ENCODE data around the gene CTH. TPM values are rescaled to one million over a fixed set of nuclear protein-coding genes. Genes with fewer than 3 reads are reported as not detected.
"Not testable (repeated sequence)": the region's sequence is repeated elsewhere in the genome, so short reads cannot be mapped to it uniquely, and the experiment has no call there.

Gene CTH
- total RNA-seq, 1 experiment from 2014 or later, result 4.7 TPM

DNA sequence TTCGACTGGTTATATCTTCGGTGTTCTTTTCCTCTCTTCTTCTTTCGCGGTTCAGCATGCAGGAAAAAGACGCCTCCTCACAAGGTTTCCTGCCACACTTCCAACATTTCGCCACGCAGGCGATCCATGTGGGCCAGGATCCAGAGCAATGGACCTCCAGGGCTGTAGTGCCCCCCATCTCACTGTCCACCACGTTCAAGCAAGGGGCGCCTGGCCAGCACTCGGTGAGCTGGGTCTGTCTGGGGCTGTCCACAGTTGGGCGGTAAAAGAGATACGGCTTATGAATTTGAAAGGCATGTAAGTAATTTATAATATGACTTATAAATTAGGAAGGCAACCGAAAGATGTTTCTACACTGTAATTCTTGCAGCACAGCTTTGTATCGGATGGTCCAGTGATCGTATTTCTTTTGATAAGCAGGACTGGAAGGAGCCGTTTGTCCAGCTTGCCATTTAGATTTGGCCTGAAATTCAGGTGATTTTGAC is 334 bp downstream of the CTH start:
- H3K4me3 ChIP-seq (ENCODE audit: low read depth in 2 of 2, low read length in 2 of 2), result peak overlapping the region; percentile 81 to 97
- DNase-seq (ENCODE audit: low read depth, low spot score) (no peak), ATAC-seq (peak; percentile 50)
- POLR2A ChIA-PET, result interaction anchor here (0.6 kb wide), 1 partner anchor 66 kb away, joined by 4 read pairs; no protein-coding TSS in a partner anchor
- H3K36me3 ChIP-seq (ENCODE audit: control insufficient read depth, insufficient read depth, low read length), result no peaks in the 10 kb centered on the region
- H3K27ac ChIP-seq (ENCODE audit: low read length), result peak overlapping the region; percentile 51
- H3K4me1 ChIP-seq (ENCODE audit: control insufficient read depth, insufficient read depth, low read length), result peaks cover 4% of the 10 kb centered on the region; the same call in 1 of the 2 replicates
- TF ChIP-seq, protein P1, sequence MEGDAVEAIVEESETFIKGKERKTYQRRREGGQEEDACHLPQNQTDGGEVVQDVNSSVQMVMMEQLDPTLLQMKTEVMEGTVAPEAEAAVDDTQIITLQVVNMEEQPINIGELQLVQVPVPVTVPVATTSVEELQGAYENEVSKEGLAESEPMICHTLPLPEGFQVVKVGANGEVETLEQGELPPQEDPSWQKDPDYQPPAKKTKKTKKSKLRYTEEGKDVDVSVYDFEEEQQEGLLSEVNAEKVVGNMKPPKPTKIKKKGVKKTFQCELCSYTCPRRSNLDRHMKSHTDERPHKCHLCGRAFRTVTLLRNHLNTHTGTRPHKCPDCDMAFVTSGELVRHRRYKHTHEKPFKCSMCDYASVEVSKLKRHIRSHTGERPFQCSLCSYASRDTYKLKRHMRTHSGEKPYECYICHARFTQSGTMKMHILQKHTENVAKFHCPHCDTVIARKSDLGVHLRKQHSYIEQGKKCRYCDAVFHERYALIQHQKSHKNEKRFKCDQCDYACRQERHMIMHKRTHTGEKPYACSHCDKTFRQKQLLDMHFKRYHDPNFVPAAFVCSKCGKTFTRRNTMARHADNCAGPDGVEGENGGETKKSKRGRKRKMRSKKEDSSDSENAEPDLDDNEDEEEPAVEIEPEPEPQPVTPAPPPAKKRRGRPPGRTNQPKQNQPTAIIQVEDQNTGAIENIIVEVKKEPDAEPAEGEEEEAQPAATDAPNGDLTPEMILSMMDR (IDR thresholded peaks at IDR 0.05), result no peak
- TF ChIP-seq, protein P2, sequence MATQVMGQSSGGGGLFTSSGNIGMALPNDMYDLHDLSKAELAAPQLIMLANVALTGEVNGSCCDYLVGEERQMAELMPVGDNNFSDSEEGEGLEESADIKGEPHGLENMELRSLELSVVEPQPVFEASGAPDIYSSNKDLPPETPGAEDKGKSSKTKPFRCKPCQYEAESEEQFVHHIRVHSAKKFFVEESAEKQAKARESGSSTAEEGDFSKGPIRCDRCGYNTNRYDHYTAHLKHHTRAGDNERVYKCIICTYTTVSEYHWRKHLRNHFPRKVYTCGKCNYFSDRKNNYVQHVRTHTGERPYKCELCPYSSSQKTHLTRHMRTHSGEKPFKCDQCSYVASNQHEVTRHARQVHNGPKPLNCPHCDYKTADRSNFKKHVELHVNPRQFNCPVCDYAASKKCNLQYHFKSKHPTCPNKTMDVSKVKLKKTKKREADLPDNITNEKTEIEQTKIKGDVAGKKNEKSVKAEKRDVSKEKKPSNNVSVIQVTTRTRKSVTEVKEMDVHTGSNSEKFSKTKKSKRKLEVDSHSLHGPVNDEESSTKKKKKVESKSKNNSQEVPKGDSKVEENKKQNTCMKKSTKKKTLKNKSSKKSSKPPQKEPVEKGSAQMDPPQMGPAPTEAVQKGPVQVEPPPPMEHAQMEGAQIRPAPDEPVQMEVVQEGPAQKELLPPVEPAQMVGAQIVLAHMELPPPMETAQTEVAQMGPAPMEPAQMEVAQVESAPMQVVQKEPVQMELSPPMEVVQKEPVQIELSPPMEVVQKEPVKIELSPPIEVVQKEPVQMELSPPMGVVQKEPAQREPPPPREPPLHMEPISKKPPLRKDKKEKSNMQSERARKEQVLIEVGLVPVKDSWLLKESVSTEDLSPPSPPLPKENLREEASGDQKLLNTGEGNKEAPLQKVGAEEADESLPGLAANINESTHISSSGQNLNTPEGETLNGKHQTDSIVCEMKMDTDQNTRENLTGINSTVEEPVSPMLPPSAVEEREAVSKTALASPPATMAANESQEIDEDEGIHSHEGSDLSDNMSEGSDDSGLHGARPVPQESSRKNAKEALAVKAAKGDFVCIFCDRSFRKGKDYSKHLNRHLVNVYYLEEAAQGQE (IDR thresholded peaks at IDR 0.05; ENCODE audit: insufficient read depth in 1 of 2, low read depth in 2 of 2, low read length in 1 of 2), result no peak
- TF ChIP-seq SIN3A (IDR thresholded peaks at IDR 0.05; ENCODE audit: borderline replicate concordance, insufficient read depth, low read depth, low read length) (no peak), POLR2AphosphoS5 (IDR thresholded peaks at IDR 0.05; ENCODE audit: low read depth, low read length) (no peak), TCF7L2 (IDR thresholded peaks at IDR 0.05; ENCODE audit: low read depth, low read length) (no peak)
- TSS peak; percentile 94 for BruUV-seq (replicated peaks)
- in situ Hi-C loops (cut with HindIII; ENCODE audit: low pct_unique_long_range_greater_than_20kb, low sequenced_read_pairs), result no loop called here
- no peaks in the 10 kb centered on the region for H3K9me3 ChIP-seq (ENCODE audit: control insufficient read depth, insufficient read depth, low read depth, low read length)
- intact Hi-C loops (cut with micrococcal nuclease; ENCODE audit: unreplicated experiment), result no loop called here
- CTCF ChIA-PET, result no interaction called here
- no peaks in the 10 kb centered on the region for H3K27me3 ChIP-seq (ENCODE audit: control insufficient read depth, insufficient read depth, low read length)

DNA sequence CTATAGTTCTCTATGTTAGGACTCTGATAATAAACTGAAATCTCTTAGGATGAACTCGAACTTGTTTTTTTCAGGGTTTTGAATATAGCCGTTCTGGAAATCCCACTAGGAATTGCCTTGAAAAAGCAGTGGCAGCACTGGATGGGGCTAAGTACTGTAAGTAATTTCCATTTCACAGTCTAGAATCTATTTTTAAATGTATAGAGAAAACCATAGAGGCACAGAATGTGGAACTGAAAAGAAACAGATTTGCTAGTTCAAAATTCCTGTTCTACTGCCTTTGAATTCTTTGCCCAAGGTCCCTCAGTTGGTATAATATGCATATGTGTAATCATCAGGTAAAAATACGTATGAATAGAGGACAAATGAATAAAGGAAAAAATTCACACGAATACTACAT is 4.8 kb downstream of the CTH start:
- POLR2A ChIA-PET, result no interaction called here
- Histone ChIP-seq H3K27me3 (ENCODE audit: control insufficient read depth, insufficient read depth, low read length) (no peaks in the 10 kb centered on the region), H3K9me3 (ENCODE audit: control insufficient read depth, insufficient read depth, low read depth, low read length) (no peaks in the 10 kb centered on the region), H3K4me1 (ENCODE audit: control insufficient read depth, insufficient read depth, low read length) (no peaks in the 10 kb centered on the region), H3K4me3 (ENCODE audit: low read depth in 2 of 2, low read length in 2 of 2) (no peak overlapping the region), H3K36me3 (ENCODE audit: control insufficient read depth, insufficient read depth, low read length) (no peaks in the 10 kb centered on the region), H3K27ac (ENCODE audit: low read length) (no peak overlapping the region)
- TF ChIP-seq POLR2AphosphoS5 (IDR thresholded peaks at IDR 0.05; ENCODE audit: low read depth, low read length) (no peak), TCF7L2 (IDR thresholded peaks at IDR 0.05; ENCODE audit: low read depth, low read length) (no peak), SIN3A (IDR thresholded peaks at IDR 0.05; ENCODE audit: borderline replicate concordance, insufficient read depth, low read depth, low read length) (no peak)
- TF ChIP-seq, protein P1 (IDR thresholded peaks at IDR 0.05), result no peak
- TF ChIP-seq, protein P2 (IDR thresholded peaks at IDR 0.05; ENCODE audit: insufficient read depth in 1 of 2, low read depth in 2 of 2, low read length in 1 of 2), result no peak
- in situ Hi-C loops (cut with HindIII; ENCODE audit: low pct_unique_long_range_greater_than_20kb, low sequenced_read_pairs) (no loop called here), intact Hi-C loops (cut with micrococcal nuclease; ENCODE audit: unreplicated experiment) (no loop called here)
- no TSS peak for BruUV-seq (replicated peaks)
- no peak for DNase-seq (ENCODE audit: low read depth, low spot score)
- CTCF ChIA-PET, result no interaction called here
- no peak for ATAC-seq

DNA sequence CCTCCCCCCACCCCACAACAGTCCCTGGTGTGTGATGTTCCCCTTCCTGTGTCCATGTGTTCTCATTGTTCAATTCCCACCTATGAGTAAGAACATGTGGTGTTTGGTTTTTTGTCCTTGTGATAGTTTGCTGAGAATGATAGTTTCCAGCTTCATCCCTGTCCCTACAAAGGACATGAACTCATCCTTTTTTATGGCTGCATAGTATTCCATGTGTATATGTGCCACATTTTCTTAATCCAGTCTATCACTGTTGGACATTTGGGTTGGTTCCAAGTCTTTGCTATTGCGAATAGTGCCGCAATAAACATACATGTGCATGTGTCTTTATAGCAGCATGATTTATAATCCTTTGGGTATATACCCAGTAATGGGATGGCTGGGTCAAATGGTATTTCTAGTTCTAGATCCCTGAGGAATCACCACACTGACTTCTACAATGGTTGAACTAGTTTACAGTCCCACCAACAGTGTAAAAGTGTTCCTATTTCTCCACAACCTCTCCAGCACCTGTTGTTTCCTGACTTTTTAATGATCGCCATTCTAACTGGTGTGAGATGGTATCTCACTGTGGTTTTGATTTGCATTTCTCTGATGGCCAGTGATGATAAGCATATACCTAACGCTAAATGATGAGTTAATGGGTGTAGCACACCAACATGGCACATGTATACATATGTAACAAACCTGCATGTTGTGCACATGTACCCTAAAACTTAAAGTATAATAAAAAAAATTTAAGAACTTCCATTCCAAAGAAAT is 8.1 kb downstream of the CTH start:
- H3K4me1 ChIP-seq (ENCODE audit: control insufficient read depth, insufficient read depth, low read length); POLR2A ChIA-PET; H3K27me3 ChIP-seq (ENCODE audit: control insufficient read depth, insufficient read depth, low read length); in situ Hi-C loops (cut with HindIII; ENCODE audit: low pct_unique_long_range_greater_than_20kb, low sequenced_read_pairs); BruUV-seq (replicated peaks); DNase-seq (ENCODE audit: low read depth, low spot score); intact Hi-C loops (cut with micrococcal nuclease; ENCODE audit: unreplicated experiment); H3K9me3 ChIP-seq (ENCODE audit: control insufficient read depth, insufficient read depth, low read depth, low read length); H3K27ac ChIP-seq (ENCODE audit: low read length); H3K36me3 ChIP-seq (ENCODE audit: control insufficient read depth, insufficient read depth, low read length); H3K4me3 ChIP-seq (ENCODE audit: low read depth in 2 of 2, low read length in 2 of 2); ATAC-seq: not testable (repeated sequence)
- CTCF ChIA-PET, result interaction anchor here (0.7 kb wide), 1 partner anchor 44 kb away, joined by 9 read pairs; no protein-coding TSS in a partner anchor

Measured in Panc1 (cell line).